Bronchial epithelial cell (primary cell): ENCODE results near the gene FBXO5. TPM values are rescaled to one million over a fixed set of nuclear protein-coding genes. Genes with fewer than 3 reads are reported as not detected.

Experiments
- DNase-seq: peaks from one replicate; pipeline ENCODE4 v3.0.0-alpha.2; 2010; ENCODE audit warnings: low read depth
- FAIRE-seq: peaks from 2 replicates; lab custom pipeline; 2011; peaks lifted over from hg19 to GRCh38; lab: Jason Lieb, UNC
- H3K27me3 ChIP-seq: 2 replicates; pipeline ENCODE4 v1.5.1; 2011; ENCODE audit warnings: low read length; ENCODE audit not compliant: control insufficient read depth, insufficient read depth
- H3K36me3 ChIP-seq: 2 replicates; pipeline ENCODE4 v1.5.1; 2011; ENCODE audit warnings: low read length; ENCODE audit not compliant: control insufficient read depth, insufficient read depth
- H3K4me3 ChIP-seq: 2 replicates; pipeline ENCODE4 v1.5.1; 2011; ENCODE audit warnings: mild to moderate bottlenecking, low read depth, low read length, control low read depth
- CTCF ChIP-seq: IDR thresholded peaks from 2 replicates; pipeline ENCODE4 v1.5.1; 2011; ENCODE audit warnings: mild to moderate bottlenecking, moderate library complexity, low read length, control low read depth, inconsistent platforms; ENCODE audit not compliant: insufficient read depth, severe bottlenecking
- total RNA-seq: library from RNA; depleted of rRNA; stranded (reverse); fragments of >200 nt; gene quantifications from 2 replicates; pipeline ENCODE4 v1.2.1, GENCODE V29; 2014

Gene FBXO5
- total RNA-seq, 1 donor from 2014 or later, result 1.8 TPM

DNA sequence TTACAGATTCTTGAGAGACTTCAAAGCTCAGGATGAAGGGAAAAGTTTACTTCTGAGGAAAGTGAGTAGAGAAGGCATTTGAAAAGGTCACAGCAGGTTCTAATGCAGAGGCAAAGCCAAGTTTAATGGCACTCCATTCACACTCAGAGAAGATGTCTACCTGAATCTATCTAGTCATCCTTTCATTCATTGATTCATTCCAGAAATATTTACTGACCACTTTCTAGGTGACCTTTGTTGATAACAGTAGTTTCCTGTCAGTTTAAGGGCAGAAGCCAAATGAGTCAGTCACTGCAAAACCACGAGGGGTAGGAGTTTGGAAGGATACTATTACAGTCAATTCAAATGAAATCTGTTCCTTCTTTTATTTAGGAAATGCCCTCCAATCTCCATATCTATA lies 30.8 kb downstream of the FBXO5 start:
- no peak for FAIRE-seq
- no peak for TF ChIP-seq CTCF
- H3K4me3 ChIP-seq, result no peak overlapping the region
- peak; percentile 37 for DNase-seq
- H3K27me3 ChIP-seq, result no peaks in the 10 kb centered on the region
- no peaks in the 10 kb centered on the region for H3K36me3 ChIP-seq

DNA sequence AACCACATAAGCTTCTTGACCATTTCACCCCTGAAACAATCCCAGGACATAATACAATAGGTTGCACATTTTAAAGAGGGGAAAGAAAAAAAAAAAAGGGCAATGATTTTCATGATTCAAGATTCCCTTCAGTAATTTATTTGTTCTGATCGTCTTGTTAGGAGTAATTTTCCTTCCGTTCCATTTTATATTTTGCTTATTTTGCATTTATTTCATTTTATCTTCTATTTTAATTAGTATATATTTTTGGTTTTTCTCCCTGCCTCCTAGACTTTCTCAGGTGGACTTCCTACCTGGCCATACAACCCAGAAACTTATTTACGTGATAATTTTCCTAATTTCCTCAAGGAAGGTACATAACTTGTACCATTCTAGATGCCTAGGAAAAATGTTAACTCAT lies 32.6 kb downstream of the FBXO5 start:
- DNase-seq, result no peak
- TF ChIP-seq CTCF, result no peak
- Histone ChIP-seq H3K27me3 (no peaks in the 10 kb centered on the region), H3K4me3 (no peak overlapping the region), H3K36me3 (no peaks in the 10 kb centered on the region)
- FAIRE-seq, result no peak

DNA sequence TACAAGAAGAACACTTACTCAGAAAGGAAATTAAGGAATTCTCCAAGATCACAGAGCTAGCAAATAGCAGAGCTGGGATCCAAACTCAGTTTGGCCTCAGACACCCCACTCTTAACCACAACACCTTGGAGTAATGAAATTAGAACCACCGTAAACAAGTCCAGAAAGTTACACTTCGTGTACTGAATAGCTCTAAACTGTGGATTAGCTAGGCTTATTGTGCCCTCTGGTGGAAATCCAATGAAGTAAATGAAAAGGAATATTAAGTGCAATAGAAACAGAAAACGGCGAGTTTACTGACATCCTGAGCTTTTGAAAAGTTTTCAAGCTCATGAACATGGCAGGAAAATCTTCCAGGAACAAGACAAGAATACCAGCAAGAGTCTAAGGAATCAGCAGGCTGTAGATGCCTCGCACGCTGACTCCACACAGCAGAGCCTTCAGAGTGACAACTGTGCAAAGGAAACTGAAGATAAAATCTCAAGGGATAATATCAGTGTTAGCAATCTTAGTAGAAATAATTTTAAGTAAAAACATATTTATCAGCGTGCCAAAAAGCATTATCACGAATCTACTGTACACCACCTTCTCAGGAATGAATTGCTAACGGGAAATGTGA lies 34.6 kb downstream of the FBXO5 start:
- Histone ChIP-seq H3K27me3 (no peaks in the 10 kb centered on the region), H3K36me3 (no peaks in the 10 kb centered on the region), H3K4me3 (no peak overlapping the region)
- DNase-seq, result peak; percentile 47
- FAIRE-seq, result no peak
- TF ChIP-seq CTCF, result peak; percentile 46

DNA sequence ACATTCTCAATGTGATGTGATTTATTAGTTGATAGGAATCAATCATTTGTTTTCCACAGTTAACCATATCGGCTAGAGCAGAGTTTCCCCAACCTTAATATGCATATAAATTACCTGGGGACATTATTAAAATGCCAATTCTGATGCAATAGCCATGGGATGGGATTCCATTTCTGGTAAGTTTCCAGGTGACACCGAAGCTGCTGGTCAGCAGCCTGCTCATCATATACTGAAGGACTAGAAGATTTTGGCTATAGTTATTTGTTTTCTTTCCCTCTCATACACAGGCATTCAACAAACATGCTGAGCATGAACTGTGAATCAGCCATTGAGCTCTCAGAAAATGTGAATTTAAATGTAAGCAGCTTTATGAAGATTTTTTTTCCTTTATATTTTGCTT lies 35.8 kb downstream of the FBXO5 start:
- no peak for TF ChIP-seq CTCF
- Histone ChIP-seq H3K4me3 (no peak overlapping the region), H3K27me3 (no peaks in the 10 kb centered on the region), H3K36me3 (no peaks in the 10 kb centered on the region)
- DNase-seq (no peak), FAIRE-seq (no peak)

GRCh38 chr6:152946484-152946883 lies 36.4 kb downstream of the FBXO5 start:
- FAIRE-seq (no peak), DNase-seq (no peak)
- H3K27me3 ChIP-seq, result no peaks in the 10 kb centered on the region
- no peaks in the 10 kb centered on the region for H3K36me3 ChIP-seq
- H3K4me3 ChIP-seq, result no peak overlapping the region
- no peak for TF ChIP-seq CTCF
